Endothelial cell of umbilical vein (primary cell): Measurements from ENCODE around the gene ERO1B. TPM values are rescaled to one million over a fixed set of nuclear protein-coding genes. Genes with fewer than 3 reads are reported as not detected.

Experiments used
- BruUV-seq: library from RNA; stranded (reverse); fragments of 400-500 nt; replicated peaks from 2 replicates; lab custom pipeline; 2021; lab: Mats Ljungman, UMichigan
- CTCF ChIA-PET: fragments of 300-600, 350-600 bp; sonication (Branson Sonifier 250); formaldehyde crosslinking; loops from one replicate; lab custom pipeline; 2021; ENCODE audit warnings: antibody characterized with exemption, inconsistent platforms; lab: Charles Lee
- POLR2A ChIA-PET: fragments of 300-600, 350-600 bp; sonication (Branson Sonifier 250); formaldehyde crosslinking; loops from one replicate; lab custom pipeline; 2021; ENCODE audit warnings: antibody characterized with exemption, inconsistent platforms; lab: Charles Lee
- DNase-seq: peaks from one replicate; pipeline ENCODE4 v3.0.0-alpha.2; 2011; ENCODE audit warnings: low read depth, low spot score
- FAIRE-seq: peaks from 2 replicates; lab custom pipeline; 2011; peaks lifted over from hg19 to GRCh38; lab: Jason Lieb, UNC
- H2AFZ ChIP-seq: 2 replicates; pipeline ENCODE4 v1.6.0; 2012; ENCODE audit warnings: low read depth, low read length, control low read depth, inconsistent platforms
- H3K27ac ChIP-seq: 2 replicates; pipeline ENCODE4 v1.5.1; 2011; ENCODE audit warnings: low read depth, mild to moderate bottlenecking, control low read depth, low read length, moderate library complexity; ENCODE audit not compliant: insufficient read depth
- H3K27me3 ChIP-seq, 2 experiments: 2 replicates each; pipeline versions ENCODE4 v1.6.0 to v1.6.1; 2011; ENCODE audit warnings: low read length in 2 of 2, mixed read lengths in 1 of 2; ENCODE audit not compliant: control insufficient read depth in 2 of 2, insufficient read depth in 2 of 2
- H3K36me3 ChIP-seq, 2 experiments: 2 replicates in 1 of 2; 3 replicates in 1 of 2; pipeline ENCODE4 v1.5.1; 2011; ENCODE audit warnings: low read length in 2 of 2, mild to moderate bottlenecking in 1 of 2, moderate library complexity in 1 of 2; ENCODE audit not compliant: control insufficient read depth in 2 of 2, insufficient read depth in 2 of 2; ENCODE audit errors: extremely low read depth in 1 of 2
- H3K4me1 ChIP-seq: 3 replicates; pipeline ENCODE4 v1.5.1; 2011; ENCODE audit warnings: mild to moderate bottlenecking, low read length; ENCODE audit not compliant: control insufficient read depth, insufficient read depth; ENCODE audit errors: extremely low read depth
- H3K4me2 ChIP-seq: 2 replicates; pipeline ENCODE4 v1.6.1; 2011; ENCODE audit warnings: low read length, control low read depth, mixed read lengths; ENCODE audit not compliant: insufficient read depth
- H3K4me3 ChIP-seq, 3 experiments: fragments of 200-600 bp in 1 of 3; sonication (generic), shearing (Covaris generic) in 1 of 3; replicated peaks in 1 of 3; 2 replicates each; pipeline ENCODE4 v1.5.1; 2011 to 2016; ENCODE audit warnings: control low read depth in 3 of 3, low read length in 3 of 3, mild to moderate bottlenecking in 2 of 3, inconsistent platforms in 1 of 3, low read depth in 1 of 3, moderate library complexity in 1 of 3; ENCODE audit not compliant: insufficient read depth in 1 of 3
- H3K79me2 ChIP-seq: 2 replicates; pipeline ENCODE4 v1.6.0; 2012; ENCODE audit warnings: low read length, inconsistent platforms; ENCODE audit not compliant: control insufficient read depth, insufficient read depth
- H3K9ac ChIP-seq: replicated peaks from 2 replicates; pipeline ENCODE3; 2011; ENCODE audit warnings: low read length, control low read depth; ENCODE audit not compliant: insufficient read depth; ENCODE audit errors: extremely low read depth
- H3K9me1 ChIP-seq: replicated peaks from 3 replicates; pipeline ENCODE4 v1.6.0; 2011; ENCODE audit warnings: mild to moderate bottlenecking, low read length; ENCODE audit not compliant: control insufficient read depth, insufficient read depth; ENCODE audit errors: extremely low read depth
- H3K9me3 ChIP-seq: replicated peaks from 2 replicates; pipeline ENCODE4 v1.5.1; 2012; ENCODE audit warnings: low read length, inconsistent platforms; ENCODE audit not compliant: control insufficient read depth, insufficient read depth
- H4K20me1 ChIP-seq: replicated peaks from 2 replicates; pipeline ENCODE3; 2011; ENCODE audit warnings: mild to moderate bottlenecking, low read length; ENCODE audit not compliant: control insufficient read depth, insufficient read depth; ENCODE audit errors: extremely low read depth
- EZH2 ChIP-seq: IDR thresholded peaks from 2 replicates; pipeline ENCODE4 v1.6.1; 2012; ENCODE audit warnings: borderline replicate concordance, low read depth, mild to moderate bottlenecking, moderate library complexity, low read length, inconsistent platforms; ENCODE audit not compliant: severe bottlenecking
- FOS ChIP-seq: IDR thresholded peaks from 2 replicates; pipeline ENCODE4 v1.6.1; 2011; ENCODE audit warnings: mild to moderate bottlenecking, low read length, moderate library complexity, borderline replicate concordance; ENCODE audit not compliant: insufficient read depth
- GATA2 ChIP-seq: IDR thresholded peaks from 2 replicates; pipeline ENCODE4 v1.7.0; 2011; ENCODE audit warnings: low read depth, mild to moderate bottlenecking, moderate library complexity, mixed read lengths, low read length; ENCODE audit not compliant: insufficient read length, insufficient read depth
- JUN ChIP-seq: IDR thresholded peaks from 2 replicates; pipeline ENCODE4 v1.6.1; 2011; ENCODE audit warnings: borderline replicate concordance, low read depth; ENCODE audit not compliant: insufficient read length, insufficient read depth
- MYC ChIP-seq: IDR thresholded peaks from one replicate; pipeline ENCODE4 v1.6.1; 2011; ENCODE audit warnings: mild to moderate bottlenecking, low read depth, low read length
- POLR2A ChIP-seq: IDR thresholded peaks from 2 replicates; pipeline ENCODE4 v1.6.1; 2012; ENCODE audit warnings: low read depth, mild to moderate bottlenecking, control low read depth, low read length
- POLR2AphosphoS5 ChIP-seq: IDR thresholded peaks from 2 replicates; pipeline ENCODE4 v1.6.1; 2012; ENCODE audit warnings: low read depth, mild to moderate bottlenecking, control low read depth, low read length, moderate library complexity; ENCODE audit not compliant: insufficient read depth
- dilution Hi-C: fragments of 300-500 bp; cut with MboI; formaldehyde crosslinking; loops from one replicate; pipeline ENCODE4 v1.15.0; 2019; ENCODE audit warnings: low sequenced_read_pairs; ENCODE audit not compliant: extremely low pct_ligation_motif_present
- intact Hi-C: fragments of 100-400 bp; cut with micrococcal nuclease; formaldehyde crosslinking; loops from one replicate; pipeline ENCODE4 v1.10.0; 2022
- polyA plus RNA-seq, 4 experiments: library from polyadenylated mRNA; depleted of rRNA in 3 of 4; stranded (reverse) in 3 of 4; unstranded in 1 of 4; fragments of >200 nt; gene quantifications; 2 replicates each; pipeline versions ENCODE4 v1.2.1 to v1.2.3, GENCODE V29; 2011 to 2012; ENCODE audit warnings: missing spikeins in 1 of 4
- total RNA-seq: library from RNA; stranded (reverse); gene quantifications from 2 replicates; pipeline ENCODE4 v1.2.3, GENCODE V29; 2021
- TF ChIP-seq, protein P1 (sequence below), 2 donors: IDR thresholded peaks; 1 replicate in 1 of 2; 2 replicates in 1 of 2; pipeline ENCODE4 v1.5.1; 2011; ENCODE audit warnings: low read length in 2 of 2, mild to moderate bottlenecking in 2 of 2, moderate library complexity in 2 of 2, control low read depth in 1 of 2, inconsistent platforms in 1 of 2, low read depth in 1 of 2; ENCODE audit not compliant: insufficient read depth in 1 of 2; ENCODE audit errors: extremely low read depth in 1 of 2
- TF ChIP-seq, protein P2 (sequence below): IDR thresholded peaks from 2 replicates; pipeline ENCODE4 v1.6.1; 2011; ENCODE audit not compliant: insufficient read depth, insufficient read length

ERO1B gene
- total and polyA plus RNA-seq, 2 donors (not counting 3 experiments of a cell fraction or from before 2014, with no cell fraction given), result 1.9 to 3.6 TPM

DNA sequence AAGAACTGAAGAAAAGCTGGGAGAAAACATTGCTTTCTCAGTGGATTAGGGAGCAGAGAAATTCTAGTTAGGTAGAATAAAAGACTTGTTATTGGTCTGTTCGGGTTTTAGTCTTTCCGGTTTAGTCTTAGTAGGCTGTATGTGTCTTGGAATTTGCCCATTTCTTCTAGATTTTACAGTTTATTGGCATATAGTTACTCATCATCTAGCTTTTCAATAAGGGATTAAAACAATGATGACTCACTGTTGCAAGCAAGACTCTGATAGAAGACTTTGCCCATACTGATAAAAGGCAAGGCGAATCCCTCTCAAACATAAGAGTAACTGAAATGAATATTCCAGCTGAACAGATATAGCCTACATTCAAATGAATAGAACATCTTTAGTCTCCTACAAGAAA is 77.1 kb downstream of the ERO1B start:
- no peak for FAIRE-seq
- no peak for TF ChIP-seq MYC
- Histone ChIP-seq H3K79me2 (no peaks in the 10 kb centered on the region), H4K20me1 (no peaks in the 10 kb centered on the region), H3K4me1 (peaks cover 3% of the 10 kb centered on the region), H3K36me3 (no peaks in the 10 kb centered on the region), H3K4me3 (no peak overlapping the region), H3K9me3 (no peaks in the 10 kb centered on the region), H3K27ac (no peak overlapping the region), H3K4me2 (no peak overlapping the region), H3K9ac (no peak overlapping the region), H2AFZ (no peak overlapping the region), H3K27me3 (no peaks in the 10 kb centered on the region), H3K9me1 (no peaks in the 10 kb centered on the region)
- no TSS peak for BruUV-seq
- dilution Hi-C loops (no loop called here), intact Hi-C loops (loop anchor here (5.0 kb wide), 1 partner anchor 572 kb away; no protein-coding TSS in a partner anchor)
- CTCF ChIA-PET, result interaction anchor here (0.6 kb wide), 1 partner anchor 9 kb away, joined by 3 read pairs; no protein-coding TSS in a partner anchor
- DNase-seq, result no peak
- POLR2A ChIA-PET, result interaction anchor here (0.7 kb wide), 1 partner anchor 32 kb away, joined by 3 read pairs; no protein-coding TSS in a partner anchor

DNA sequence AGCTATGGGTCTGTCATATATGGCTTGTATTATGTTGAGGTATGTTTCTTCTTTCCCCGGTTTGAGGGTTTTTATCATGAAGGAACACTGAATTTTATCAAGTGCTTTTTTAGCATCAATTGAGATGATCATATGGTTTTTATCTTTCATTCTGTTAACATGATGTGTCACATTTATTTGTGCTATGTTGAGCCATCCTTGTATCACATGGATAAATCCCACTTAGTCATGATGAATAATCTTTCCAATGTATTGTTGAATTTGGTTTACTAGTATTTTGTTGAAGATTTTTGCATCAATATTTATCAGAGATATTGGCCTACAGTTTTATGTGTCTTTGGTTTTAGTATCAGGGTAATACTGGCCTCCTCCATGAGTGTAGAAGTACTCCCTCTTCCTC is 77.7 kb downstream of the ERO1B start:
- no peaks in the 10 kb centered on the region for H4K20me1 ChIP-seq
- intact Hi-C loops, result no loop called here
- POLR2A ChIA-PET, result interaction anchor here (0.7 kb wide), 1 partner anchor 32 kb away, joined by 3 read pairs; no protein-coding TSS in a partner anchor
- H3K4me1 ChIP-seq, result peaks cover under 1% of the 10 kb centered on the region
- no peak overlapping the region for H3K4me3 ChIP-seq
- no peak overlapping the region for H2AFZ ChIP-seq
- no peaks in the 10 kb centered on the region for H3K9me3 ChIP-seq
- dilution Hi-C loops, result no loop called here
- H3K27me3 ChIP-seq, result no peaks in the 10 kb centered on the region
- H3K9me1 ChIP-seq, result no peaks in the 10 kb centered on the region
- H3K27ac ChIP-seq, result no peak overlapping the region
- CTCF ChIA-PET, result no interaction called here
- H3K9ac ChIP-seq, result no peak overlapping the region
- H3K36me3 ChIP-seq, result no peaks in the 10 kb centered on the region
- no TSS peak for BruUV-seq
- no peaks in the 10 kb centered on the region for H3K79me2 ChIP-seq
- H3K4me2 ChIP-seq, result no peak overlapping the region
- FAIRE-seq (no peak), DNase-seq (no peak)
- TF ChIP-seq GATA2 (no peak), MYC (no peak), FOS (no peak), JUN (no peak), EZH2 (no peak), POLR2A (no peak), POLR2AphosphoS5 (no peak)
- TF ChIP-seq, protein P1, sequence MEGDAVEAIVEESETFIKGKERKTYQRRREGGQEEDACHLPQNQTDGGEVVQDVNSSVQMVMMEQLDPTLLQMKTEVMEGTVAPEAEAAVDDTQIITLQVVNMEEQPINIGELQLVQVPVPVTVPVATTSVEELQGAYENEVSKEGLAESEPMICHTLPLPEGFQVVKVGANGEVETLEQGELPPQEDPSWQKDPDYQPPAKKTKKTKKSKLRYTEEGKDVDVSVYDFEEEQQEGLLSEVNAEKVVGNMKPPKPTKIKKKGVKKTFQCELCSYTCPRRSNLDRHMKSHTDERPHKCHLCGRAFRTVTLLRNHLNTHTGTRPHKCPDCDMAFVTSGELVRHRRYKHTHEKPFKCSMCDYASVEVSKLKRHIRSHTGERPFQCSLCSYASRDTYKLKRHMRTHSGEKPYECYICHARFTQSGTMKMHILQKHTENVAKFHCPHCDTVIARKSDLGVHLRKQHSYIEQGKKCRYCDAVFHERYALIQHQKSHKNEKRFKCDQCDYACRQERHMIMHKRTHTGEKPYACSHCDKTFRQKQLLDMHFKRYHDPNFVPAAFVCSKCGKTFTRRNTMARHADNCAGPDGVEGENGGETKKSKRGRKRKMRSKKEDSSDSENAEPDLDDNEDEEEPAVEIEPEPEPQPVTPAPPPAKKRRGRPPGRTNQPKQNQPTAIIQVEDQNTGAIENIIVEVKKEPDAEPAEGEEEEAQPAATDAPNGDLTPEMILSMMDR (IDR thresholded peaks at IDR 0.05; ENCODE audit: extremely low read depth in 1 of 2, insufficient read depth in 1 of 2, low read depth in 1 of 2, low read length in 2 of 2), result no peak
- TF ChIP-seq, protein P2, sequence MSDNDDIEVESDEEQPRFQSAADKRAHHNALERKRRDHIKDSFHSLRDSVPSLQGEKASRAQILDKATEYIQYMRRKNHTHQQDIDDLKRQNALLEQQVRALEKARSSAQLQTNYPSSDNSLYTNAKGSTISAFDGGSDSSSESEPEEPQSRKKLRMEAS, result no peak
